ENCODE data around the gene CORO6. TPM values are rescaled to one million over a fixed set of nuclear protein-coding genes. Genes with fewer than 3 reads are reported as not detected.

Gene CORO6
- polyA plus RNA-seq, 3 donors, result 1.3 TPM; not detected in 2

- Mint-ChIP-seq H3K4me3 (no peak overlapping the region), H3K4me1 (peaks cover 12% of the 10 kb centered on the region), H3K36me3 (peaks cover 82 to 86% of the 10 kb centered on the region in 2 donors), H3K27ac (no peak overlapping the region), H3K9me3 (no peaks in the 10 kb centered on the region), H3K27me3 (ENCODE audit: low read depth in 3 of 3) (peaks cover 0 to 2% (median 2%) of the 10 kb centered on the region in 3 donors)
- Histone ChIP-seq H3K4me3 (replicated peaks in 1 of 3; ENCODE audit: low read depth in 2 of 3, low read length in 3 of 3) (no peak overlapping the region), H3K79me2 (ENCODE audit: insufficient read depth, low read length) (no peaks in the 10 kb centered on the region), H3K27ac (ENCODE audit: low read depth in 1 of 2, low read length in 2 of 2) (no peak overlapping the region), H3K4me1 (ENCODE audit: control insufficient read depth in 1 of 2, insufficient read depth in 2 of 2, low read length in 2 of 2) (no peaks in the 10 kb centered on the region), H3K9ac (ENCODE audit: insufficient read depth, low read length, poor library complexity, severe bottlenecking) (no peak overlapping the region), H3K27me3 (ENCODE audit: control insufficient read depth in 2 of 2, insufficient read depth in 2 of 2, low read length in 2 of 2) (no peaks in the 10 kb centered on the region), H4K20me1 (ENCODE audit: insufficient read depth, low read length) (peaks cover 100% of the 10 kb centered on the region), H3K4me2 (replicated peaks; ENCODE audit: extremely low read depth, low read length, poor library complexity, severe bottlenecking) (no peak overlapping the region), H2AFZ (ENCODE audit: insufficient read depth, low read depth, low read length, poor library complexity, severe bottlenecking) (no peak overlapping the region), H3K36me3 (replicated peaks in 1 of 2; ENCODE audit: control insufficient read depth in 1 of 2, insufficient read depth in 2 of 2, low read length in 2 of 2) (peaks cover 69 to 88% of the 10 kb centered on the region in 2 donors), H3K9me3 (replicated peaks in 1 of 2; ENCODE audit: control insufficient read depth in 1 of 2, insufficient read depth in 1 of 2, low read length in 2 of 2) (no peaks in the 10 kb centered on the region)
- DNase-seq, result no peak
- no peak for TF ChIP-seq CTCF (IDR thresholded peaks at IDR 0.05)
- 83% methylated on average over 1 of the region's 2 CpGs for WGBS (ENCODE audit: insufficient coverage)
- intact Hi-C loops (cut with micrococcal nuclease), result no loop called here
Measured at GRCh38 chr17:29629839-29630238, 7.1 kb upstream of the CORO6 start.

GRCh38 chr17:29628644-29629043 is 5.9 kb upstream of the CORO6 start:
- H3K4me1 Mint-ChIP-seq, result peaks cover 12% of the 10 kb centered on the region
- H3K4me3 ChIP-seq (replicated peaks in 1 of 3; ENCODE audit: low read depth in 2 of 3, low read length in 3 of 3), result no peak overlapping the region
- no peak overlapping the region for H3K9ac ChIP-seq (ENCODE audit: insufficient read depth, low read length, poor library complexity, severe bottlenecking)
- H3K27me3 Mint-ChIP-seq (ENCODE audit: low read depth in 3 of 3), result peaks cover 3 to 6% (median 3%) of the 10 kb centered on the region in 3 donors
- H3K27ac Mint-ChIP-seq, result peak overlapping the region in 4 of 7 donors; percentile 8 to 60 (median 34)
- H3K4me2 ChIP-seq (replicated peaks; ENCODE audit: extremely low read depth, low read length, poor library complexity, severe bottlenecking), result no peak overlapping the region
- H3K36me3 Mint-ChIP-seq, result peaks cover 74% of the 10 kb centered on the region in 2 donors
- H3K36me3 ChIP-seq (replicated peaks in 1 of 2; ENCODE audit: control insufficient read depth in 1 of 2, insufficient read depth in 2 of 2, low read length in 2 of 2), result peaks cover 60 to 77% of the 10 kb centered on the region in 2 donors
- TF ChIP-seq CTCF (IDR thresholded peaks at IDR 0.05), result no peak
- no peak overlapping the region for H2AFZ ChIP-seq (ENCODE audit: insufficient read depth, low read depth, low read length, poor library complexity, severe bottlenecking)
- H3K4me3 Mint-ChIP-seq, result no peak overlapping the region
- no peaks in the 10 kb centered on the region for H3K79me2 ChIP-seq (ENCODE audit: insufficient read depth, low read length)
- H4K20me1 ChIP-seq (ENCODE audit: insufficient read depth, low read length), result peaks cover 100% of the 10 kb centered on the region
- WGBS (ENCODE audit: insufficient coverage), result 93% methylated on average over 2 of the region's 2 CpGs
- H3K4me1 ChIP-seq (ENCODE audit: control insufficient read depth in 1 of 2, insufficient read depth in 2 of 2, low read length in 2 of 2), result no peaks in the 10 kb centered on the region
- H3K9me3 ChIP-seq (replicated peaks in 1 of 2; ENCODE audit: control insufficient read depth in 1 of 2, insufficient read depth in 1 of 2, low read length in 2 of 2), result no peaks in the 10 kb centered on the region
- intact Hi-C loops (cut with micrococcal nuclease), result no loop called here
- no peaks in the 10 kb centered on the region for H3K27me3 ChIP-seq (ENCODE audit: control insufficient read depth in 2 of 2, insufficient read depth in 2 of 2, low read length in 2 of 2)
- DNase-seq, result no peak
- peak overlapping the region in 1 of 2 donors; percentile 5 for H3K27ac ChIP-seq (ENCODE audit: low read depth in 1 of 2, low read length in 2 of 2)
- H3K9me3 Mint-ChIP-seq, result no peaks in the 10 kb centered on the region

Measured in CD14-positive monocyte (primary cell).